PC-9 (cell line): ENCODE results near the gene CPED1.

Experiments
- CTCF ChIP-seq: fragments of 200-600 bp; sonication (generic); conservative IDR thresholded peaks from 2 replicates; pipeline ENCODE4 v1.6.1; 2017; ENCODE audit warnings: mixed run types, antibody characterized with exemption, mild to moderate bottlenecking, moderate library complexity
- EZH2 ChIP-seq: fragments of 200-600 bp; sonication (generic); IDR thresholded peaks from 2 replicates; pipeline ENCODE4 v1.8.0; 2017; ENCODE audit warnings: antibody characterized with exemption, low read depth

GRCh38 chr7:121303422-121304101 is 315.1 kb downstream of the CPED1 start:
- no peak for TF ChIP-seq CTCF
- TF ChIP-seq EZH2 = no peak
